NAMALWA (cell line): ENCODE measurements around the gene MMP12.

Source experiments
- DNase-seq: peaks from one replicate; pipeline ENCODE4 v3.0.0-alpha.2; 2015; ENCODE audit warnings: low spot score

Gene MMP12

DNA sequence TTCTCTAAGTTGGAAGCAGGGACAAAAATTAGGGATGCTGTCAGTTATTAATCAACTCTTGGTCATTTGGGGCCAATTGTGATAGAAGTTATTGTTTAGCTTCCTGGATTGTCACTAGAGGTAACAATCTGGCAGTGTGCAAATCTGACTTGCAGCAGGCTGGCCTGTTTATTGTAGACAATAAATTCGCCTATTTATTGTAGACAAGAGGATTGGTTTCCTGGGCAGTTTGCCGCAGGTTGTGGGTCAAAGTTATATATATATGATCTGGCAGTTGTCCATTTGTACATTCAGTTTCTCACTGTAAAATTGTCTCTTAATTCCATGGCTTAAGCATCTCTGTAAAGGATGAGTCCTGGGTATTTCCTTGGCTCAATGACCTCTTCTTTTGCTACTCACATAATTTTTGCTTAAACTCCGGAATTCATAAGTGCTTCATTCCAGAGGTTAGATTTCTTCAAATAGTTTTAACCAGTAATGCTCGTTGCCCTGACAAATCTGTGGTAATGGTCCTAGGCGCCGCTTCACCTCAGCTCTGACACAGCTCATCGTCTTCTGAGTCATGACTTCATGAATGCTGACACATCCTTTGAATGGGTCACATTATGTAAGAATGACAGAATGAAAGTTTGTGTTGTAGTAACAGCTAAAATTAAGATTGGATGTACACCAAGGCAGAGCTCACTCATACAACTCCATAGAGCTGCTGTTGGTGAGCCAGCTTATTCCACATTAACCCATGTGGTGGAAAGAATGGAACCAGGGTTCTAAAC is 23.6 kb downstream of the MMP12 start:
- no peak for DNase-seq

DNA sequence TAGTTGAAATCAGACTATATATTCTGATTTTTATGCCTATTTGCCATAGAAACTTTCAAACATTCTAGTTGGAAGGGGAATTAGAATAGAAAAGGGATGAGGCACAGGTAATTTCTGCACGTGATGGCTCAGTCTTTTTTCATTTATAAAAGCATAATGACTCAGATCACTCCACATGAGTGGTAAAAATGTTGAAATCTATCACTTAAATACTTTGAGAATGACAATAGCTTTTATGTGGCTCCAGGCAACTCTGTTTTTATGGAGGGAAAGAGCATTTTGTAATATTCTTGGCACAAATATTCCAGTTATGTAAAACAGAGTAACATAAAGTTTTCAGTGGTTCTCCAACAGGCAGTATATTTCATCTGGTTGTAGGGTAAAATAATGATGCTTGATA is 25.5 kb downstream of the MMP12 start:
- no peak for DNase-seq

DNA sequence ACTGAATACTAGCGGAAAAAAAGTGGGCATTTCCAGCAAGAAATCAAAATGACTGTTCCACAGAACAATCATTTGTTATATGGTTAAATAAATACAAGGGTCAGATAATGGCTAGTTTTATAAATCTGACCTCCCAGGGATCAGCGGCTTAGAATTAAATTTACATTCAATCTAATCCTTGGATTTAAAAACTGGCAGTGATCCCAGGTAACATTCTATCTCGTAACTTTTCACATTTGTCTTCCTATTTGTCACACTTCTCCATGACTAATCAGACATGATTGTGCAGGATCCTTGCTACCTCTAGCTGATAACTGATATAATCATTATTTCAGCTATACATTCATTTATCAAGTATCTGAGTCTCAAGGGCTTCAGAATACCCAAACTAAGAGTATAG is 28.5 kb downstream of the MMP12 start:
- DNase-seq = no peak

DNA sequence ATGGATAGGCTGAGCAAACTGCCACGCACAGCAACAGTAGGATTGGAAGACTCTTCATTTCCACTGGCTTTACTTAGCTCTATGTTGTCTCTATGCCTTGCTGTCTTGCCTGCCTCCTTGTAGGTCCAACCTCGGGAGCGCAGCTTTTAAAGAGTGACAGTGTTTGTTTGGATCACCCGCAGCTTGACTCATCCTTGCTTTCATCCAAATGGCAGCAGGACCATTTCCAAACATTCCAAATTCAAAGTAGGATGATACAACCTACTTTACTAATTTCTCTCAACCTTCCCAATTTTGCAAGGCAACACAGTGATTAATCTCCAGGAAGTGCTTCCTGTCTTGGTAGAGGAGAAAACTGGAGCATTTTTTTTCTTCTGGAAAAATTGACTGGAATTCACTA is 31.3 kb downstream of the MMP12 start, which contains the start of gene MMP3:
Gene MMP3, minus strand, starts transcription at position 121 of the 400 bp plus-strand sequence. Its CDS starts 63 bp downstream, at position 58.
- DNase-seq = no peak

DNA sequence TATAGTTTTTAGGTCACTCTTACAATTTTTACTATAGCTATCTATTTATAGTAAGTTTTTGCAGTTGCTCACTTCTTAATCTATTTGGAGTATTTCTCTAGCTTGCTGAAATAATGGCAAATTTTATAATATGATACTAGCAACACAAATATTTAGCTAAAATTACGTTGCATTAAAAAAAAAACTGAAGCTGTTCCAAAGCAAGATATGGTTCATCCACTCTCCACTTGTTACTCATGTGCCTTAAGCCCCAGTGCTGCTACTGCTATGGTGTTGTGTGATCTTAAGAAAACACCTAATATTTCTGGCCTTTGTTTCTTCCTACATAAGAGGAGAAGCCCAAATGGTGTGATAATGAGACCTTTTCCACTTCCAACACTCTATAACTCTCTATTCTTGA is 31.9 kb downstream of the MMP12 start:
- no peak for DNase-seq

DNA sequence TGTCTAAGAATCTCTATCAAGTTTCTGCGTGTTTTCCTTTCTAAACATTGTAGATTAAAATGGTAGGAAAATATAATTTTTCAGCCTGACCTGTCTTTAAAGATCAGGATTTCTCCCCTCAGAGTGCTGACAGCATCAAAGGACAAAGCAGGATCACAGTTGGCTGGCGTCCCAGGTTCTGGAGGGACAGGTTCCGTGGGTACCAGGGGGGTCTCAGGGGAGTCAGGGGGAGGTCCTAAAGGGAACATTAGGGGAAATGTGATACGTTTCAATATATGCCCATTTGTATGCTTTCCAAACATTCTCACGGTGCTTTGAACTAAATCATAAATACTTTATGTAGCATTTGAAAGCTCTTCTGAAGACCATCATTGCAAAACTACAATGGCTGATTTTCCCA is 34.8 kb downstream of the MMP12 start:
- DNase-seq = no peak

DNA sequence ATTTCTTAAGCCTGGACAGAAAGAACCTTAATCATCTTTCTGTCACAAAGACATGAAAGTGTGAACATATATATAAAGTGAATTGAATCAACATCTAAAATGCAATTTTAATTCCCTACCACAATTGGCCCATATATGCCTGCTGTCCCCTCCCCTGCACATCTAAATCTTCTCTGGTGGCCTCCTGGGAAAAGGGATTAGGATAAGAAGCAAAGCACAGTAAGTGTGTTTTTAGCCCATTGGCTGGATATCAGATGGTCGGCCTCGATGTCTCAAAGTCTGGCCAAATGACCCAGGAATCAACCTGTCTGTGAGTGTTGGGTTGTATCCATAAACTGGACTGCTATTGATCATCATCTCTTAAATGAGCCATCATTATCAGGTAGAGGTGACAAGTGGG is 37.1 kb downstream of the MMP12 start:
- no peak for DNase-seq

DNA sequence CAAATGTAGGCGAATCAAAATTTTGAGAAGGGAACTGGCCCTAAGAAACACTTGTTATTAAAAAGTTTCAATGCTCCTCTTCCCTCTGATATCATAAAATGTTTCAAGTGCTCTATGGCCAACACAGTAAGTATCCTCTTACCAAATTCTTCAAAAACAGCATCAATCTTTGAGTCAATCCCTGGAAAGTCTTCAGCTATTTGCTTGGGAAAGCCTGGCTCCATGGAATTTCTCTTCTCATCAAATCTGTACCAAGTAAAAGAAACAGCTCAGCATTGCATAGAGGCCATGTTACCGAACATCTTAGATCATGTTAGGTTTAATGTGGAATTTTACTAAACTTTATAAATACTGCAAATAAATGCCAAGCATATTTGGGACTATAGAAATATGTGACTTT is 37.6 kb downstream of the MMP12 start:
- no peak for DNase-seq

DNA sequence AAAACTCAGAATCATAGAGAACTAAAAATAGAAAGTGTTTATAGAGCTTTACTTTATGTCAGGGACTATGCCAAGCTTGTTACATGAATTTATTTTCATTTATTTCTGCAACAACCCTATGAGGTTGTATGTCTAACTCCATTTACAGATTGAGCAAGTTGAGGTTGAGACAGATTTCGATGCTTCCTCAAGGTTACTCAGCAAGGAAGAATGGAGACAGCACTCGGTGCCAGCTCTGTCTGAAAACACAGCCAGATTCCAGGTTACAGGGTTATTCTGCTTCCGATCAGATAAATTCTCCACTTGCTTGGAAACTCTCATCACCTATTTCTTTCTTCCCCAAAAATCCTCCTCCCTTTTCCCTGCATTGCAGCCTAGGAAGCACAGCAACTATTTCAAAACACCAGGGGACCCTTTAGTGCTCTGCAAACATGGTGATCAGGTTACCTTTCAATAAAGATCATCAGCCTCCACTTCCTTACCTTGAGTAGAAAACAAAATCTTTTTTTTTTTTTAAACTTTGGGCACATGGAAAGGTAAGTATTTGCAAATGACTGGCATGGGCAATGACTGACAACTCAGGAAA is 38.4 kb downstream of the MMP12 start:
- no peak for DNase-seq

DNA sequence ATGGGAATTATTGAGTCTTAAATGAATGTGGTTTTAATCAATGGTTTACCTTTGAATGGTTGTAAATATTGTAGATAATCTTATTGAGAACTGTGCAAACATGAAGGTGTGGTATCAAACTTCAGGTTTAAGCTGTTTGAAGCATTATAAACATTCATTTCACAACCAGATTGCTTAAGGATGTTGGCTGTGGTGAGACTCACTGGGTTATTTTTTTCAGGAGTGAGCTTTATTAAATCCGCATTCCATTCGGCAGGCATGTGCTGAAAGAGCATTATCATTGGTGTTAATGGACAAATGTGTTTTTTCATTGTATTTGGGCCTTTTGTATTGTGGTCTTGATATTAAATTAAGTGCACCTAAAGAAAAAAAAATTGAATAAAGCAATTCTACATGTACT is 41.1 kb downstream of the MMP12 start:
- DNase-seq = no peak

DNA sequence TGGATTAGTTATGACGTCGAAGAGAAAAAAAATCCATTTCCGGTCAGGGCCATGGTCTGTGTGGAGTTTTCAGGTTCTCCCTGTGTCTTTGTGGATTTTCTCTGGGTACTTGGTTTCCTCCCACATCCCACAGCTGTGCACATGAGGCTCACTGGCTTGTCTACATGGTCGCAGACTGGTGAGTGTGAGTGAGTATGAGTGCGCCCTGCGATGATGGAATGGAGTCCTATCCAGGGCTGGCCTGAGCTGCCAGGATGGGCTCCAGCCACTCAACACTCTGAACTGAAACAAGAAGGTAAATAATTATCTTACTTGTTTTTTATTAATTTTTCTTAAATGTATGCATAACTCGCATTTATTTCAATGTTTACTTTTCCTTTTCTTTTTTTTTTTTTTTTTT is 42.2 kb downstream of the MMP12 start:
- DNase-seq = no peak

DNA sequence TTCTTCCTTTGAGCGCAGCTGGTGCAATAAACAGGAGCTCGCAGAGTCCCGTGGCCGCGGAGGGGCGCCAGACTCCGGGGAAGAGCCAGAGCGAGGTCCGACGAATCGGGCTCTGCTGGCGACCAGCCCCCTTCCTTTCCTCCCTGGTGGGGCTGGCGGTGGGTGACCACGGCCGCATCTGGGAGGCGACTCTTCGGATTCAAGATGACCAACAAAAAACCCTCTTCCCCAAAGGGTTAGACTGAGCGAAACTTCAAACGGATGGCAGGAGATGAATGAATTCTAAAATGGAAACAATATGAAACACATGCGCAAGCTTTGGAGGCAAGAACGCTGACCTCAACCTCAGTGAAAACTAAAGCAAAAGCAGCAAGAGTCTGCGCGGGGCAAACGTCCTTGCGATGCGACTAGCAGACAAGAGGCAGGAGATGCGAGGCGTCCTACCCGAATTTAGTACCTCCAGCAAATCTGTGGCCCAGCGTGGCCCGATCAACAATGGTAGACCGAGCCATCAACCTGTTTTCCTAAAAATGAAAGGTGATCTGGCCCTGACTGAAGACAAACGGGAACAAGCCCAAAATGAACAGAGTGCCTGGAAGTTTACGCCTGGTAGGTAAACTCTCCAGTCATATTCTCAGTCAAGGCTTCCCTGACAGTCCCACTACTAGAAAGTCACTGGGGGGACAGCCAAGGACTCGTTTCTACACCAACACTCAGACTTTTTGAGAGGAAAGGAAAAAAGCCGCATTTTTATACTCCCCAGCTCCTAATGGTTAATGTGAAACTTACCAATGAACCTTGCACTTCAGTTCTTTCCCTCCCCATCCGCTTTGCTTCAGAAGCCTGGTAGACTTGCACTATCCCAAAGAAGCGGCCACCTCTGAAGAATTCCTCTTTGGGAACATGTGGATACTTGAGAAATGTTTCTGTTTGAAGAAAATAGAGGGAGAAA is 43.0 kb downstream of the MMP12 start:
- no peak for DNase-seq

DNA sequence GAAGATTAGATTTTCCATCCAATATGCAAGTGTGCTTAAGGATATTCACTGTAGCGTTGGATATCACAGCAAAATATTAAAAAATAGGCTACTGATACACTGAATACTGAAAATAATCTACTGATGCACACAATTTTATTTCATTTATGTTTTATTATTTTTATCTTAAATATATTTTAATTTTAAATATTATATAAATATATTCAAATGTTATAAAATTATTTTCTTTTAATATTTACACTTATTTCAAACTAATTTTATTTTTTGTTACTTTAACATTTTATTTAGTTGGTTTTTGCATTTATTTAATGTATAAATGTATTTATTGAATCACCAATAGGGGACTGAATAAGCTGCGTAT is 43.7 kb downstream of the MMP12 start:
- no peak for DNase-seq

DNA sequence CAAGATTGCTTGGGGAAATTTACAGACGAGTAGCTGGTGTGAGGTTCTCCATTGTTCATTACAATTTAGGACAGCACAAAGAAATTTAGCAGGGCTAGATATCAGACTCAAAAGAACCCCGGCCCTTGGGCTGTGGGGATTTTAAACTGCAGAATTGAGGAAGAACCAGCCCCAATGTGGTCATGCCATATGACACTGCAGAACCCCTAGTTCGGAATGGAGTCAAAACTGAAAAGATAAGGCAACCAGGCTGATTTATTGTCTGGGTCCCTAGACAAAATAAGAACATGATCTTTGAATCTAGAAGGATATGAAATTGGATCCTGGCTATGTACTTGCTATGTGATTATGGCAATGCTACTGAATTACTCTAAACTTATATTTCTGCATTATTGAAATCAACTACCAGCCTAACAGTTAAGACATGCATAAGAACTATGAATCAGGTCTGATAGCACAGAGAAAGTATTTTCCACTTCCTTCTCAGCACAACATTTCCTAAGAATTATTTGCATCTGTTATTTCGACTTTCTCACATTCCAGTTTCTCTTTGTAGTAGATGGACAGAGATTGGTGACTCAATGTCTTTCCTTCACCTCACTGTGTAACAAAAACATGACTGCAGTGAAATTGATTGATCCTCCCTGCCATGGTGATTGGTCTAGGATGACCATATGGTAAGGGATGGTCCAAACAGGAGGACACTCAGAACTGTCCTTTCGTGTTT is 44.6 kb downstream of the MMP12 start:
- no peak for DNase-seq

DNA sequence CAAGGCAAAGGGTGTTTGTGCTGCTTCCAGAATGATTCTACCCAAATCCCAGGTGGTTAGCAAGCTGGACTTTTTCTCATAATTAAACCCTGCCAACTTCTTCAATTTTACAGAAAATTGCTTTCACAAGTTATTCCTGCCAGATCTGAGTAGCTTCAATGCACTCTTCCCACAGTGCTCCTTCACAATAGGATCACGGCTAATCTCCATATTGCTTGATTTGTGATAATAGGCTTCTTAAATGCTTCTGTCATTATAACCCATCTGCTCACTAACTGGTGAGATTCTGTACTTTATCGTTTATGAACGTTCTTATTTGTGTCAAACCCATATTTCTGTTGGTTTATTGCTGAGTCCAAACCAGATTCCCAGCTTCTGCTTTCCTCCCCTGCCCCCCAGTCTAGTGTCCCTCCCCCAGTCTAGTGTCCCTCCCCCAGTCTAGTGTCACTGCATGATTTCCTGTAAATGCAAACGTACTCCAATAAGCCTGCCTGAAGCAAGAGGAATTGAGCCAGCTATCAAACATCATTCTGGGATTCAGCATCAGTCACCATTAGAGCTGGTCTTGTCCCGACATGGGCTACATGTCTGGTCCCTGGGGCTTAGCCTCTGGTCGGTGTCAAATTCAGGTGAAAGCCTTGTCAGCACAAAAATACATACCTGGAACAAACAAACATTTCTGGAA is 45.3 kb downstream of the MMP12 start:
- DNase-seq = no peak

DNA sequence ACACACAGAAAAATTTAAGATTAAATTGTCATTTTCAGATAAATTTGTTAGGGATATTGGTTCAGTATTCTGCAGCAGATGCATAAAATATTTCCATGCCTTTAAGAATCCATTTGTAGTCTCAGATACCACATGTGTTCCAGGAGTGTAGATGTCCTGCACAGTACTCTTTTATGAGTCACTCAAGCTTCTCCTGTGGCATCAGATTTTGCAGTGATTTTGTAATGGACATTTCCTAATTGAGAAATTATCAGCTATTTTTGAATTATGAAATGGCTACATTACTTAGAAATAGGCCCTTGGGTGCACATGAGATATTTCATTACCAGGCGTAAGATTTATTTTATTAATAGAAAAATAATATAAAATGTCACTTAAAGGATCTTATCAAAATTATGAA is 50.2 kb downstream of the MMP12 start:
- no peak for DNase-seq

DNA sequence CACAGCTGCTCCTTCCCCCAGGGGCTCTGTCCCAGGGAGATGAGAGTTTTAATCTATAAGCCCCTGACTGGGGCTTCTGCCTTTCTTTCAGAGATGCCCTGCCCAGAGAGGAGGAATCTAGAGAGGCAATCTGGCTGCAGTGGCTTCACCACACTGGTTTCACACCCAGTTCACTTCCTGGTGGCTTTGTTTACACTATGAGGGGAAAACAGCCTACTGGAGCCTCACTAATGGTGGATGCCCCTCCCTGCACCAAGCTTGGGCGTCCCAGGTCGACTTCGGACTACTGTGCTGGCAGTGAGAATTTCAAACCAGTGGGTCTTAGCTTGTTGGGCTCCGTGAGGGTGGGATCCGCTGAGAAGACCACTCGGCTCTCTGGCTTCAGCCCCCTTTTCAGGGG is 55.3 kb downstream of the MMP12 start:
- no peak for DNase-seq

DNA sequence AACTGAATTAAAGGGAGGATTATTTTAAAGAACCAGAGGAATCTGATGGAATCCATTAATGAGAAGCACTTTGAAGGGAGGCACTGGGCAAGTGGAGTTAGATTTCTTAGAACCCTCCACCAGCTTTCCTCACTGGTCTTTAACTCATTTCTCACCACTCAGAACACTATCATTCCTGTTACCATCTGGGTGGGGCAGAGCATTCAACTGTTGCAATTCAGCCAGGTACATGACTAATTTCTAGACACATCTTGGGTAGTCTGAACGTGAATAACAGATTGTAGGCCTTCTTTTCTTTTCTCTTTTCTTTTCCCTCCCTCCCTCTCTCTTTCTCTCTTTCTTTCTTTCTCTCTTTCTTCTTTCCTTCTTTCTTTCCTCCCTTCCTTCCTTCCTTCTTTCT is 61.3 kb downstream of the MMP12 start:
- no peak for DNase-seq
